Epithelial cell of alveolus of lung (primary cell): ENCODE measurements around the gene MAGEE2. TPM values are rescaled to one million over a fixed set of nuclear protein-coding genes. Genes with fewer than 3 reads are reported as not detected.

ENCODE experiments used
- total RNA-seq: library from RNA; depleted of rRNA; stranded (reverse); fragments of >200 nt; gene quantifications from 2 replicates; pipeline ENCODE4 v1.2.1, GENCODE V29; 2015

The MAGEE2 gene
- total RNA-seq = not detected in 2 replicates

GRCh38 chrX:75784680-75785491 lies at the start of gene MAGEE2:
Gene MAGEE2 (minus strand): TSS chrX:75785254. CDS start chrX:75785051, 203 bp downstream.

